ENCODE data around the gene COL23A1. TPM values are rescaled to one million over a fixed set of nuclear protein-coding genes. Genes with fewer than 3 reads are reported as not detected.

Gene COL23A1
- total RNA-seq, 1 experiment from 2014 or later, result 15.0 TPM

DNA sequence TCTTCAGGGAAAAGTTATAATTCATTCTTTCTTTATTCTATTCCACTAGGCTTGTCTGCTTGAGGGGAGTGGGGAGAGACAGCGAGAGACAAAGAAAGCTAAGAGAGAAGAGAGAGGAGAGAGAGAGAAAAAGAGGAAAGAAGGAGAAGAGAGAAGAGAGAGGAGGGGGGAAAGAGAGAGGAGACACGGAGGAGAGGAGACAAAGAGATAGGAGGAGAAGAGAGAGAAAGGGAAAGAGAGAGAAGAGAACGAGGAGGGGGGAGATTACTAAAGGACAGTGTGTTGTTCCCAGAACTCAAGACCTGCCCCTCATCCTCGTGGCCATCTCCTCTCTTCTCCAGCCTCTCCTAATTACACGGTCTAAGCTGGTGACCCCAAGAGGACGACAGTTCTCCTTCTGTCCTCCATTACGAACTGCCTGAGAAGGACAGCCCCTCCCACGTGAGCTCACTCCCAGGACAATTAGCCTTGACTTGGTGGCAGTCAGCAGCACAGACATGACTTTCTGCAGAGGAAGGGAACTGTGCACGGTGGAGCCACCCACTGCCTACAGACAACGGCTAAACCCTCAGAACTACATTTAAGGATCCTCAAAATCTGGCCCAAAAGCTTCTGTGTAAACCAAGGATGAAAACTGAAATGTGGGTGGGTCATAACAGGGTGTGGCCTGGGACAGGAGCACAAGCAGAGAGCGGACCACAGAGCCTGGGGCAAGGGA lies 99.1 kb downstream of the COL23A1 start:
- no peak overlapping the region for H3K27ac Mint-ChIP-seq
- DNase-seq (ENCODE audit: low spot score) (no peak), ATAC-seq (no peak)
- H3K27me3 Mint-ChIP-seq (ENCODE audit: low read depth), result peaks cover 3% of the 10 kb centered on the region; the same call in 1 of the 2 replicates
- H3K36me3 Mint-ChIP-seq, result peaks cover 11% of the 10 kb centered on the region
- POLR2A ChIA-PET, result no interaction called here
- TF ChIP-seq JUN (CRISPR knock-in tag; IDR thresholded peaks at IDR 0.05) (no peak), FOXK1 (CRISPR knock-in tag; IDR thresholded peaks at IDR 0.05) (no peak)
- H3K9me3 Mint-ChIP-seq, result peaks cover 14% of the 10 kb centered on the region
- CTCF ChIA-PET, result interaction anchor here (1.7 kb wide), 2 partner anchors 30 to 211 kb away, joined by 3 to 5 read pairs; no protein-coding TSS in a partner anchor
- peaks cover 29% of the 10 kb centered on the region for H3K4me1 Mint-ChIP-seq
- H3K4me3 Mint-ChIP-seq, result no peak overlapping the region

DNA sequence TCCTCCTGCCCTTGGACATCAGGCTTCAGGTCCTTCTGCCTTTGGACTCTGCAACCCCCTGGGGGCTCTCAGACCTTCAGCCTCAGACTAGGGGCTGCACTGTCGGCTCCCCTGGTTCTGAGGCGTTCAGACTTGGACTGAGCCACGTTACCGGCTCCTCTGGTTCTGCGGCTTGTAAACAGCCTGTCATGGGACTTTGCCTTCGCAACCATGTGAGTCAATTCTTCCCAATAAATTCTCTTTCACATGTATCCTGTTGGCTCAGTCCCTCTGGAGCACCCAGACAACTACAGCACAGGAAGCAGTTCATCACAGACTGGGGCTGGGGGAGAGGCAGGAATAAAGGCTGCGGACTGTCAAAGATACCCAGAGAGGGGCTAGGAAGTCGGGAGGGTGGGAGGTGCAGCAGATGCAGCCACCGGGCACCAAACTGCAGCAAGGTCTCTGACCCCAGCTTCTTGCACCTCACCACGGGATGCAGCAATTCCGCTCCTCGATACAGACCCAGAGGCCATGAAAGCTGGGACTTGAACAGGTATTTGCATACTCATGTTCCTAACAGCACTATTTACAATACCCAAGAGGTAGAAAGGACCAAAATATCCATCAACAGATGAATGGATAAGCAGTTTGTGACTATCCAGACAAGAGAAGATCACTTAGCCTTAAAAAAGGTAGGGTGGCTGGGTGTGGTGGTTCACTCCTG lies 100.8 kb downstream of the COL23A1 start:
- Mint-ChIP-seq H3K4me1 (peaks cover 33% of the 10 kb centered on the region), H3K36me3 (peaks cover 11% of the 10 kb centered on the region), H3K9me3 (peaks cover 14% of the 10 kb centered on the region), H3K27ac (no peak overlapping the region), H3K4me3 (no peak overlapping the region), H3K27me3 (ENCODE audit: low read depth) (peaks cover 3% of the 10 kb centered on the region; the same call in 1 of the 2 replicates)
- no peak for ATAC-seq
- POLR2A ChIA-PET, result no interaction called here
- TF ChIP-seq, protein P1, sequence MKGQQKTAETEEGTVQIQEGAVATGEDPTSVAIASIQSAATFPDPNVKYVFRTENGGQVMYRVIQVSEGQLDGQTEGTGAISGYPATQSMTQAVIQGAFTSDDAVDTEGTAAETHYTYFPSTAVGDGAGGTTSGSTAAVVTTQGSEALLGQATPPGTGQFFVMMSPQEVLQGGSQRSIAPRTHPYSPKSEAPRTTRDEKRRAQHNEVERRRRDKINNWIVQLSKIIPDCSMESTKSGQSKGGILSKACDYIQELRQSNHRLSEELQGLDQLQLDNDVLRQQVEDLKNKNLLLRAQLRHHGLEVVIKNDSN (CRISPR knock-in tag; IDR thresholded peaks at IDR 0.05), result no peak
- TF ChIP-seq, protein P2, sequence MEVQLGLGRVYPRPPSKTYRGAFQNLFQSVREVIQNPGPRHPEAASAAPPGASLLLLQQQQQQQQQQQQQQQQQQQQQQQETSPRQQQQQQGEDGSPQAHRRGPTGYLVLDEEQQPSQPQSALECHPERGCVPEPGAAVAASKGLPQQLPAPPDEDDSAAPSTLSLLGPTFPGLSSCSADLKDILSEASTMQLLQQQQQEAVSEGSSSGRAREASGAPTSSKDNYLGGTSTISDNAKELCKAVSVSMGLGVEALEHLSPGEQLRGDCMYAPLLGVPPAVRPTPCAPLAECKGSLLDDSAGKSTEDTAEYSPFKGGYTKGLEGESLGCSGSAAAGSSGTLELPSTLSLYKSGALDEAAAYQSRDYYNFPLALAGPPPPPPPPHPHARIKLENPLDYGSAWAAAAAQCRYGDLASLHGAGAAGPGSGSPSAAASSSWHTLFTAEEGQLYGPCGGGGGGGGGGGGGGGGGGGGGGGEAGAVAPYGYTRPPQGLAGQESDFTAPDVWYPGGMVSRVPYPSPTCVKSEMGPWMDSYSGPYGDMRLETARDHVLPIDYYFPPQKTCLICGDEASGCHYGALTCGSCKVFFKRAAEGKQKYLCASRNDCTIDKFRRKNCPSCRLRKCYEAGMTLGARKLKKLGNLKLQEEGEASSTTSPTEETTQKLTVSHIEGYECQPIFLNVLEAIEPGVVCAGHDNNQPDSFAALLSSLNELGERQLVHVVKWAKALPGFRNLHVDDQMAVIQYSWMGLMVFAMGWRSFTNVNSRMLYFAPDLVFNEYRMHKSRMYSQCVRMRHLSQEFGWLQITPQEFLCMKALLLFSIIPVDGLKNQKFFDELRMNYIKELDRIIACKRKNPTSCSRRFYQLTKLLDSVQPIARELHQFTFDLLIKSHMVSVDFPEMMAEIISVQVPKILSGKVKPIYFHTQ (CRISPR knock-in tag; IDR thresholded peaks at IDR 0.05), result no peak
- TF ChIP-seq, protein P3, sequence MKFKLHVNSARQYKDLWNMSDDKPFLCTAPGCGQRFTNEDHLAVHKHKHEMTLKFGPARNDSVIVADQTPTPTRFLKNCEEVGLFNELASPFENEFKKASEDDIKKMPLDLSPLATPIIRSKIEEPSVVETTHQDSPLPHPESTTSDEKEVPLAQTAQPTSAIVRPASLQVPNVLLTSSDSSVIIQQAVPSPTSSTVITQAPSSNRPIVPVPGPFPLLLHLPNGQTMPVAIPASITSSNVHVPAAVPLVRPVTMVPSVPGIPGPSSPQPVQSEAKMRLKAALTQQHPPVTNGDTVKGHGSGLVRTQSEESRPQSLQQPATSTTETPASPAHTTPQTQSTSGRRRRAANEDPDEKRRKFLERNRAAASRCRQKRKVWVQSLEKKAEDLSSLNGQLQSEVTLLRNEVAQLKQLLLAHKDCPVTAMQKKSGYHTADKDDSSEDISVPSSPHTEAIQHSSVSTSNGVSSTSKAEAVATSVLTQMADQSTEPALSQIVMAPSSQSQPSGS (CRISPR knock-in tag; IDR thresholded peaks at IDR 0.05; ENCODE audit: borderline replicate concordance, low read depth), result no peak
- TF ChIP-seq, protein P4, sequence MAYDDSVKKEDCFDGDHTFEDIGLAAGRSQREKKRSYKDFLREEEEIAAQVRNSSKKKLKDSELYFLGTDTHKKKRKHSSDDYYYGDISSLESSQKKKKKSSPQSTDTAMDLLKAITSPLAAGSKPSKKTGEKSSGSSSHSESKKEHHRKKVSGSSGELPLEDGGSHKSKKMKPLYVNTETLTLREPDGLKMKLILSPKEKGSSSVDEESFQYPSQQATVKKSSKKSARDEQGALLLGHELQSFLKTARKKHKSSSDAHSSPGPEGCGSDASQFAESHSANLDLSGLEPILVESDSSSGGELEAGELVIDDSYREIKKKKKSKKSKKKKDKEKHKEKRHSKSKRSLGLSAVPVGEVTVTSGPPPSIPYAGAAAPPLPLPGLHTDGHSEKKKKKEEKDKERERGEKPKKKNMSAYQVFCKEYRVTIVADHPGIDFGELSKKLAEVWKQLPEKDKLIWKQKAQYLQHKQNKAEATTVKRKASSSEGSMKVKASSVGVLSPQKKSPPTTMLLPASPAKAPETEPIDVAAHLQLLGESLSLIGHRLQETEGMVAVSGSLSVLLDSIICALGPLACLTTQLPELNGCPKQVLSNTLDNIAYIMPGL (CRISPR knock-in tag; IDR thresholded peaks at IDR 0.05), result no peak
- TF ChIP-seq ATF1 (CRISPR knock-in tag; IDR thresholded peaks at IDR 0.05) (no peak), JUN (CRISPR knock-in tag; IDR thresholded peaks at IDR 0.05) (no peak), SMAD4 (CRISPR knock-in tag; IDR thresholded peaks at IDR 0.05) (no peak), ZNF219 (CRISPR knock-in tag; IDR thresholded peaks at IDR 0.05; ENCODE audit: borderline replicate concordance) (no peak), NR3C1 (CRISPR knock-in tag; conservative IDR thresholded peaks at IDR 0.05; ENCODE audit: low read depth) (no peak), ZNF416 (CRISPR knock-in tag; IDR thresholded peaks at IDR 0.05) (no peak)
- TF ChIP-seq, protein P5, sequence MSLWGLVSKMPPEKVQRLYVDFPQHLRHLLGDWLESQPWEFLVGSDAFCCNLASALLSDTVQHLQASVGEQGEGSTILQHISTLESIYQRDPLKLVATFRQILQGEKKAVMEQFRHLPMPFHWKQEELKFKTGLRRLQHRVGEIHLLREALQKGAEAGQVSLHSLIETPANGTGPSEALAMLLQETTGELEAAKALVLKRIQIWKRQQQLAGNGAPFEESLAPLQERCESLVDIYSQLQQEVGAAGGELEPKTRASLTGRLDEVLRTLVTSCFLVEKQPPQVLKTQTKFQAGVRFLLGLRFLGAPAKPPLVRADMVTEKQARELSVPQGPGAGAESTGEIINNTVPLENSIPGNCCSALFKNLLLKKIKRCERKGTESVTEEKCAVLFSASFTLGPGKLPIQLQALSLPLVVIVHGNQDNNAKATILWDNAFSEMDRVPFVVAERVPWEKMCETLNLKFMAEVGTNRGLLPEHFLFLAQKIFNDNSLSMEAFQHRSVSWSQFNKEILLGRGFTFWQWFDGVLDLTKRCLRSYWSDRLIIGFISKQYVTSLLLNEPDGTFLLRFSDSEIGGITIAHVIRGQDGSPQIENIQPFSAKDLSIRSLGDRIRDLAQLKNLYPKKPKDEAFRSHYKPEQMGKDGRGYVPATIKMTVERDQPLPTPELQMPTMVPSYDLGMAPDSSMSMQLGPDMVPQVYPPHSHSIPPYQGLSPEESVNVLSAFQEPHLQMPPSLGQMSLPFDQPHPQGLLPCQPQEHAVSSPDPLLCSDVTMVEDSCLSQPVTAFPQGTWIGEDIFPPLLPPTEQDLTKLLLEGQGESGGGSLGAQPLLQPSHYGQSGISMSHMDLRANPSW (CRISPR knock-in tag; conservative IDR thresholded peaks at IDR 0.05; ENCODE audit: low read depth), result no peak
- no peak for DNase-seq (ENCODE audit: low spot score)
- CTCF ChIA-PET, result interaction anchor here (1.1 to 4.7 kb wide), 2 partner anchors 28 to 206 kb away, joined by 3 to 23 read pairs; no protein-coding TSS in a partner anchor
